Measurements from ENCODE around the gene MAN1B1.

- TF ChIP-seq POLR2A (IDR thresholded peaks at IDR 0.05) (no peak), CTCF (IDR thresholded peaks at IDR 0.05) (no peak), EP300 (IDR thresholded peaks at IDR 0.05) (no peak)
These were observed 51.4 kb downstream of the MAN1B1 start for GRCh38 chr9:137138058-137138721.
